ENCODE data around the gene ZBTB45.
"Not testable (repeated sequence)": the region's sequence is repeated elsewhere in the genome, so short reads cannot be mapped to it uniquely, and the experiment has no call there.

The ZBTB45 gene

GRCh38 chr19:58547323-58548312 is 28.0 kb upstream of the ZBTB45 start:
- no peak for TF ChIP-seq CTCF (IDR thresholded peaks at IDR 0.05; ENCODE audit: borderline replicate concordance, insufficient read depth, low read depth, low read length)
- H3K4me3 ChIP-seq (ENCODE audit: low read depth, low read length): no peak overlapping the region

- peak overlapping the region; percentile 99 for H3K4me3 ChIP-seq (ENCODE audit: low read depth, low read length)
These were observed 26.5 kb upstream of the ZBTB45 start for GRCh38 chr19:58546019-58546530.

DNA sequence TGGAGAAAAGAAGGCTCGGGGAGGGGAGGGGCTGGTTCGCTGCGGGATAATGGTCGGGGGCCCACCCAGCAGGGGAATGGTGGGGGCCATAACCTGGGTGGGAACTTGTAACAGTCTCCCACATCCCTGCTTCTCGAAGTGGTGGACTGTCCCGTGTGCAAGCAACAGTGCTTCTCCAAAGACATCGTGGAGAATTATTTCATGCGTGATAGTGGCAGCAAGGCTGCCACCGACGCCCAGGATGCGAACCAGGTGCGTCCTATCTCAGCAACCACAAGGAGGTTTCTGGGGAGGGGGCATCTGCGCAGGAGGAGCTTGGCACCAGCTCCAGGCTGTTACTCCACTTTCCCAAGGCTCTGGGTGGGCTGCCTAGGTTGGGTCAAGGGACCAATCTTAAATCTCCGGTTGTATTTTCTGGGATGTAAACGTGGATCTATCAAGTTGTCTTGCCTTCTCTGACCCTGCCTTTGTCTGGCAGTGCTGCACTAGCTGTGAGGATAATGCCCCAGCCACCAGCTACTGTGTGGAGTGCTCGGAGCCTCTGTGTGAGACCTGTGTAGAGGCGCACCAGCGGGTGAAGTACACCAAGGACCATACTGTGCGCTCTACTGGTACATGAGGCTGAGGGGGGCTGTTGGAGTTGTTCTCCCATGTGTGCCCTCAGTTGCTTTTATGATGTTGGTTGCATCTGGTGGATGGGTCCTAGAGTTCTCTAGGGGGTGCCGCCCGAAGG is 25.8 kb upstream of the ZBTB45 start:
- peak overlapping the region; percentile 99 for H3K4me3 ChIP-seq (ENCODE audit: low read depth, low read length)
- TF ChIP-seq CTCF (IDR thresholded peaks at IDR 0.05; ENCODE audit: borderline replicate concordance, insufficient read depth, low read depth, low read length): no peak

More at GRCh38 chr19:58546019-58546530, 26.5 kb upstream of the ZBTB45 start:
- TF ChIP-seq CTCF (IDR thresholded peaks at IDR 0.05; ENCODE audit: borderline replicate concordance, insufficient read depth, low read depth, low read length): no peak

- H3K4me3 ChIP-seq (ENCODE audit: low read depth, low read length): peak overlapping the region; percentile 99
- no peak for TF ChIP-seq CTCF (IDR thresholded peaks at IDR 0.05; ENCODE audit: borderline replicate concordance, insufficient read depth, low read depth, low read length)
These were observed 25.1 kb upstream of the ZBTB45 start for GRCh38 chr19:58544591-58545285.

DNA sequence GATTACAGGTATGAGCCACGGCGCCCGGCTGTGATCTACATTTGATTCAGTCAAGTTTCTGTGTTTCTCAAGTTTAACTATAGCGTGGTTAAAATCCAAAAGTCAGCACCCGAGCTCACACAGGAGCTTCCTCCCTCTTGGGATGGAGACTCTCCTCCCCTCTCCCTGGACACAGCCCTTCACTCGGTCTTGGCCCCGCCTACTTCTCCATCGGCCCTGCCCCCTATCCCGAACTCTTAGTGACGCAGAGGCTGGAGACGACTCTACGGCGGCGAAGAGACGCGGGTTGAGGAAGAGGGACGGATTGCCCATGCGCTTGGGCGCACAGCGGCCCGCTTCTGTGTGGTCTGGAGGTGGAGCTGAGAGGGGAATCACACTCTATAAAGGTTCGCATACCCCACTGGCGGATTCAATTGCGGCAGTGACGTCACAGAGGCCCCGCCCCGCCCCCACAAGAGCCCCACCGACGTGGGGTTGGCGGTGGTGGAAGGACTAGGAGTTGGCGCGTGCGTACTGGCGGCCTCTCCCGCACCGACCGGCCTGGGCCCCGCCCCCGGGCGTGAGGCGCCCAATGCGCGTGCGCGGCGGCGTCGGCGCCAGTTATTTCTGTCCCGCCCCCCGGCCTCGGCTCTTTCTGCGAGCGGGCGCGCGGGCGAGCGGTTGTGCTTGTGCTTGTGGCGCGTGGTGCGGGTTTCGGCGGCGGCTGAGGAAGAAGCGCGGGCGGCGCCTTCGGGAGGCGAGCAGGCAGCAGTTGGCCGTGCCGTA is 24.4 kb upstream of the ZBTB45 start, which contains the start of gene TRIM28:
Gene TRIM28 (plus strand): TSS at position 239 of the 765 bp plus-strand sequence. CDS start 694 bp downstream, outside the sequence.
- H3K4me3 ChIP-seq (ENCODE audit: low read depth, low read length): peak within 1 kb of the TSS; percentile 99

DNA sequence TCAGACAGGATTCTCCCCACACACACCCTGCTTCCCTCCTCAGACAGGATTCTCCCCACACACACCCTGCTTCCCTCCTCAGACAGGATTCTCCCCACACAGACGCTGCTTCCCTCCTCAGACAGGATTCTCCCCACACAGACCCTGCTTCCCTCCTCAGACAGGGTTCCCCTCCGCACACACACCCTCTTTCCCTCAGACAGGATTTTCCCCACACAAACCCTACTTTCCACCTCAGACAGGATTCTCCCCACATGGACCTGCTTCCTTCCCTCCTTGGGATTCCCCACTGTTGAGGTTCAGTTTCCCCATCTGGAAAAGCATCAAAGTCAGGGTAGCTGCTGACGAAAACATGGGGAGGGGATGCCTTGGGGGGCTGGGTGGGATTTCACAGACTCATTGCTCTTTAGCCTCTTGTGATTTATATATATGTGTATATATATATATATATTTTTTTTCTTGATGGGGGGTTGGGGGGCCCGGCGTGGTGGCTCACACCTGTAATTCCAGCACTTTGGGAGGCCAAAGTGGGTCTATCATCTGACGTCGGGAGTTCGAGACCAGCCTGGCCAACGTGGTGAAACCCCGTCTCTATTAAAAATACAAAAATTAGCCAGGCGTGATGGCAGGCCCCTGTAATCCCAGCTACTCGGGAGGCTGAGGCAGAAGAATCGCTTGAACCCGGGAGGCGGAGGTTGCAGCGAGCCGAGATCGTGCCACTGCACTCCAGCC is 23.2 kb upstream of the ZBTB45 start:
- H3K4me3 ChIP-seq (ENCODE audit: low read depth, low read length): not testable (repeated sequence)

More for the DNA sequence above, 24.4 kb upstream of the ZBTB45 start, which contains the start of gene TRIM28:
- TF ChIP-seq CTCF (IDR thresholded peaks at IDR 0.05; ENCODE audit: borderline replicate concordance, insufficient read depth, low read depth, low read length): no peak

- not testable (repeated sequence) for H3K4me3 ChIP-seq (ENCODE audit: low read depth, low read length)
These were observed 19.6 kb upstream of the ZBTB45 start for GRCh38 chr19:58539169-58539559.

All from GM12875 (cell line).